SK-N-SH (cell line): ENCODE results near the gene ZNF878. TPM values are rescaled to one million over a fixed set of nuclear protein-coding genes. Genes with fewer than 3 reads are reported as not detected.

Source experiments
- CTCF ChIA-PET: fragments of 300-600, 350-600 bp; formaldehyde crosslinking; extraction: SDS; loops from one replicate; lab custom pipeline; 2021; lab: Yijun Ruan, JAX
- POLR2A ChIA-PET: fragments of 350-600 bp; sonication (Branson Sonifier 250); formaldehyde crosslinking; extraction: SDS; loops from one replicate; lab custom pipeline; 2020; ENCODE audit warnings: antibody characterized with exemption, inconsistent platforms; lab: Yijun Ruan, JAX
- DNase-seq: peaks from one replicate; pipeline ENCODE4 v3.0.0; 2012
- H2AFZ ChIP-seq: fragments of 200-600 bp; sonication (generic); 2 replicates; pipeline ENCODE4 v1.8.1; 2016; ENCODE audit warnings: antibody characterized with exemption, mild to moderate bottlenecking, low read depth
- H3F3A ChIP-seq: fragments of 200-600 bp; sonication (generic); replicated peaks from 2 replicates; pipeline ENCODE3; 2016; ENCODE audit warnings: antibody characterized with exemption, mild to moderate bottlenecking; ENCODE audit not compliant: insufficient read depth
- H3K27ac ChIP-seq, 2 experiments: fragments of 200-500 bp in 1 of 2; fragments of 200-600 bp in 1 of 2; sonication (Bioruptor generic) in 1 of 2; sonication (generic), shearing (Covaris generic) in 1 of 2; 2 replicates each; pipeline versions ENCODE4 v1.5.1 to v1.6.1; 2014 to 2016; ENCODE audit warnings: low read depth in 2 of 2, inconsistent platforms in 1 of 2, low read length in 1 of 2, mild to moderate bottlenecking in 1 of 2, mixed read lengths in 1 of 2
- H3K27me3 ChIP-seq: fragments of 200-600 bp; sonication (generic), shearing (Covaris generic); 2 replicates; pipeline ENCODE4 v1.6.1; 2016; ENCODE audit warnings: mixed run types; ENCODE audit not compliant: insufficient read depth
- H3K36me3 ChIP-seq, 2 experiments: fragments of 200-500 bp in 1 of 2; fragments of 200-600 bp in 1 of 2; sonication (Bioruptor generic) in 1 of 2; sonication (generic) in 1 of 2; replicated peaks in 1 of 2; 2 replicates each; pipeline versions ENCODE3 to v1.5.1; 2014 to 2016; ENCODE audit warnings: low read length in 1 of 2, mild to moderate bottlenecking in 1 of 2; ENCODE audit not compliant: insufficient read depth in 2 of 2, control insufficient read depth in 1 of 2
- H3K4me1 ChIP-seq, 2 experiments: fragments of 200-500 bp in 1 of 2; fragments of 200-600 bp in 1 of 2; sonication (Bioruptor generic) in 1 of 2; sonication (generic), shearing (Covaris generic) in 1 of 2; 2 replicates each; pipeline versions ENCODE4 v1.5.1 to v1.6.1; 2014 to 2016; ENCODE audit warnings: low read depth in 1 of 2, low read length in 1 of 2, mixed run types in 1 of 2; ENCODE audit not compliant: insufficient read depth in 2 of 2, control insufficient read depth in 1 of 2
- H3K4me2 ChIP-seq: fragments of 200-600 bp; sonication (generic), shearing (Covaris generic); 2 replicates; pipeline ENCODE4 v1.6.1; 2017; ENCODE audit warnings: mixed run types
- H3K4me3 ChIP-seq, 2 experiments: fragments of 200-500 bp in 1 of 2; fragments of 200-600 bp in 1 of 2; sonication (Bioruptor generic) in 1 of 2; sonication (generic), shearing (Covaris generic) in 1 of 2; 2 replicates each; pipeline versions ENCODE4 v1.5.1 to v1.8.1; 2014 to 2016; ENCODE audit warnings: low read depth in 2 of 2, inconsistent platforms in 1 of 2, low read length in 1 of 2, mild to moderate bottlenecking in 1 of 2, mixed read lengths in 1 of 2, moderate library complexity in 1 of 2
- H3K79me2 ChIP-seq: fragments of 200-600 bp; sonication (generic); 2 replicates; pipeline ENCODE4 v1.8.1; 2017; ENCODE audit warnings: mild to moderate bottlenecking; ENCODE audit not compliant: insufficient read depth
- H3K9ac ChIP-seq: fragments of 200-600 bp; sonication (generic); 2 replicates; pipeline ENCODE4 v1.6.1; 2017; ENCODE audit warnings: mixed run types
- H3K9me2 ChIP-seq: fragments of 200-600 bp; sonication (generic); 2 replicates; pipeline ENCODE4 v1.6.1; 2017; ENCODE audit warnings: mixed run types
- H3K9me3 ChIP-seq: fragments of 200-600 bp; sonication (generic); 2 replicates; pipeline ENCODE4 v1.6.1; 2017; ENCODE audit warnings: mixed run types, mild to moderate bottlenecking, moderate library complexity
- H4K20me1 ChIP-seq: fragments of 200-600 bp; sonication (generic); 2 replicates; pipeline ENCODE4 v1.6.1; 2017; ENCODE audit warnings: mild to moderate bottlenecking, mixed run types; ENCODE audit not compliant: insufficient read depth
- FOSL2 ChIP-seq: IDR thresholded peaks from 2 replicates; pipeline ENCODE4 v1.4.0; 2012; ENCODE audit warnings: low read depth, mild to moderate bottlenecking, moderate library complexity, borderline replicate concordance
- GABPA ChIP-seq: IDR thresholded peaks from 2 replicates; pipeline ENCODE4 v1.4.0; 2012; ENCODE audit warnings: low read depth, mild to moderate bottlenecking
- NFIC ChIP-seq: IDR thresholded peaks from 2 replicates; pipeline ENCODE4 v1.4.0; 2012; ENCODE audit warnings: borderline replicate concordance
- NRF1 ChIP-seq: IDR thresholded peaks from 2 replicates; pipeline ENCODE4 v1.6.1; 2012; ENCODE audit warnings: low read depth, mild to moderate bottlenecking, low read length
- RAD21 ChIP-seq: IDR thresholded peaks from 2 replicates; pipeline ENCODE4 v1.6.1; 2012; ENCODE audit warnings: mild to moderate bottlenecking, low read length
- RCOR1 ChIP-seq: fragments of 150-350 bp; IDR thresholded peaks from 2 replicates; pipeline ENCODE4 v1.6.1; 2017; ENCODE audit warnings: antibody characterized with exemption, low read length
- RXRA ChIP-seq: IDR thresholded peaks from 2 replicates; pipeline ENCODE4 v1.4.0; 2012; ENCODE audit warnings: low read depth, mild to moderate bottlenecking, borderline replicate concordance
- SMC3 ChIP-seq: IDR thresholded peaks from 2 replicates; pipeline ENCODE4 v1.6.1; 2012; ENCODE audit warnings: low read depth, low read length, improper control_type of control experiment
- TCF12 ChIP-seq: IDR thresholded peaks from 2 replicates; pipeline ENCODE4 v1.4.0; 2012
- ZBTB33 ChIP-seq: IDR thresholded peaks from 2 replicates; pipeline ENCODE4 v1.4.0; 2012; ENCODE audit warnings: low read depth, borderline replicate concordance
- WGBS: methylation state at CpG from one replicate; pipeline ENCODE4 v1.1.6; 2017; ENCODE audit warnings: low lambda C conversion rate; 5-methylcytosine and 5-hydroxymethylcytosine counted together
- polyA plus RNA-seq, 3 experiments: library from polyadenylated mRNA; depleted of rRNA; stranded (reverse); fragments of >200 nt; gene quantifications; 2 replicates each; pipeline ENCODE4 v1.2.3, GENCODE V29; 2012
- TF ChIP-seq, protein P1 (sequence below): IDR thresholded peaks from 2 replicates; pipeline ENCODE4 v1.4.0; 2012; ENCODE audit warnings: low read depth, borderline replicate concordance

Gene ZNF878
- polyA plus RNA-seq, 1 of the 3 experiments (the other 2 are of a cell fraction), result 0.05 TPM

GRCh38 chr19:12015753-12016116 lies 37.0 kb downstream of the ZNF878 start:
- Histone ChIP-seq H3K4me2 (no peak overlapping the region), H3K9me3 (peaks cover 58% of the 10 kb centered on the region), H3K9me2 (no peaks in the 10 kb centered on the region), H3K27me3 (no peaks in the 10 kb centered on the region), H3F3A (no peaks in the 10 kb centered on the region), H3K9ac (no peak overlapping the region), H3K4me3 (no peak overlapping the region), H3K27ac (no peak overlapping the region), H3K36me3 (peaks cover 27 to 72% of the 10 kb centered on the region in 2 experiments), H3K4me1 (no peaks in the 10 kb centered on the region), H3K79me2 (no peaks in the 10 kb centered on the region), H4K20me1 (no peaks in the 10 kb centered on the region)
- WGBS, result 50% methylated on average over 2 of the region's 2 CpGs
- ChIA-PET POLR2A (no interaction called here), CTCF (no interaction called here)
- no peak for DNase-seq
- TF ChIP-seq FOSL2 (no peak), GABPA (no peak), RCOR1 (no peak), RAD21 (no peak), SMC3 (no peak), RXRA (no peak)
- TF ChIP-seq, all 33 proteins: peak for 0
- H2AFZ ChIP-seq, result no peak overlapping the region

DNA sequence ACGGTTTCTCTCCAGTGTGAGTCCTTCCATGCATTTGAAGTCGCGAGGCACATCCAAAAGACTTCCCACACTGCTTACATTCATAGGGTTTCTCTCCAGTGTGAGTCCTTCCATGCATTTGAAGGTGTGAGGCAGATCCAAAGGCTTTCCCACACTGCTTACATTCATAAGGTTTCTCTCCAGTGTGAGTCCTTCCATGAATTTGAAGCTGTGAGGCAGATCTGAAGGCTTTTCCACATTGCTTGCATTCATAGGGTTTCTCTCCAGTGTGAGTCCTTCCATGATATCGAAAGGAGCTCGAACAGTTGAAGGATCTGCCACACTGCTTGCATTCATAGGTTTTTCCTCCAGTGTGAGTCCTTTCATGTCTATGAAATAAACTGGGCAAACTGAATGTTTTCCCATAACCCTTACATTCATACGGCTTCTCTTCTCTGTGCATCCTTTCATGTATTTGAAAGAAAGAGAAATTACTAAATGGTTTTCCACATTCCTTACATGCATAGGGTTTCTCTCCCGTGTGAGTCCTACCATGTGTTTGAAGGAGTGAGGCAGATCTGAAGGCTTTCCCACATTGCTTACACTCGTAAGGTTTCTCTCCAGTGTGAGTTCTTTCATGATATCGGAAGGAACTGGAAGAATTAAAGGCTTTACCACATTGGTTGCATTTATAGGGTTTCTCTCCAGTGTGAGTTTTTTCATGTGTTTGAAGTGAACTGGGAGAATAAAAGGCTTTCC lies 37.6 kb downstream of the ZNF878 start:
- H3F3A ChIP-seq, result no peaks in the 10 kb centered on the region
- no peak for DNase-seq
- no peaks in the 10 kb centered on the region for H4K20me1 ChIP-seq
- POLR2A ChIA-PET, result no interaction called here
- no peaks in the 10 kb centered on the region for H3K9me2 ChIP-seq
- H2AFZ ChIP-seq, result no peak overlapping the region
- CTCF ChIA-PET, result interaction anchor here (0.9 kb wide), 1 partner anchor 27 kb away, joined by 3 read pairs; no protein-coding TSS in a partner anchor
- no peak overlapping the region for H3K27ac ChIP-seq
- peaks cover 58% of the 10 kb centered on the region for H3K9me3 ChIP-seq
- H3K9ac ChIP-seq, result no peak overlapping the region
- no peaks in the 10 kb centered on the region for H3K4me1 ChIP-seq
- TF ChIP-seq SMC3 (no peak), NRF1 (no peak), ZBTB33 (no peak), NFIC (no peak), TCF12 (no peak)
- TF ChIP-seq, protein P1, sequence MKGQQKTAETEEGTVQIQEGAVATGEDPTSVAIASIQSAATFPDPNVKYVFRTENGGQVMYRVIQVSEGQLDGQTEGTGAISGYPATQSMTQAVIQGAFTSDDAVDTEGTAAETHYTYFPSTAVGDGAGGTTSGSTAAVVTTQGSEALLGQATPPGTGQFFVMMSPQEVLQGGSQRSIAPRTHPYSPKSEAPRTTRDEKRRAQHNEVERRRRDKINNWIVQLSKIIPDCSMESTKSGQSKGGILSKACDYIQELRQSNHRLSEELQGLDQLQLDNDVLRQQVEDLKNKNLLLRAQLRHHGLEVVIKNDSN, result no peak
- peak overlapping the region in 1 of 2 experiments; percentile 6; a peak in 1 of 4 replicates for H3K4me3 ChIP-seq
- H3K79me2 ChIP-seq, result no peaks in the 10 kb centered on the region
- no peaks in the 10 kb centered on the region for H3K27me3 ChIP-seq
- no peak overlapping the region for H3K4me2 ChIP-seq
- peaks cover 27 to 72% of the 10 kb centered on the region in 2 experiments for H3K36me3 ChIP-seq
- WGBS, result 88% methylated on average over 9 of the region's 9 CpGs
